ENCODE data around the gene KRT36.

KRT36 gene

GRCh38 chr17:41489531-41489930 lies at the start of gene KRT36:
TSS of gene KRT36 (minus strand) at chr17:41489910. CDS start at chr17:41489864, 46 bp downstream.
- no peak within 1 kb of the TSS for H3K4me3 ChIP-seq (ENCODE audit: low read length)
- H4K20me1 ChIP-seq (ENCODE audit: control insufficient read depth, insufficient read depth, low read depth, low read length): no peaks in the 10 kb centered on the region
- no peaks in the 10 kb centered on the region for H3F3A ChIP-seq (ENCODE audit: control insufficient read depth, insufficient read depth)
- H3K36me3 ChIP-seq (ENCODE audit: control insufficient read depth, low read length): no peaks in the 10 kb centered on the region
- H3K4me1 ChIP-seq (ENCODE audit: control insufficient read depth, low read length): no peaks in the 10 kb centered on the region
- TF ChIP-seq EZH2phosphoT487 (IDR thresholded peaks at IDR 0.05; ENCODE audit: borderline replicate concordance, low read length) (no peak), CTCF (IDR thresholded peaks at IDR 0.05; ENCODE audit: low read depth, low read length, poor library complexity, severe bottlenecking) (no peak)
- no peaks in the 10 kb centered on the region for H3K79me2 ChIP-seq (ENCODE audit: control insufficient read depth, low read length)
- H3K27ac ChIP-seq (ENCODE audit: low read depth, low read length): no peak within 1 kb of the TSS
- H3K4me2 ChIP-seq (ENCODE audit: low read length): no peak within 1 kb of the TSS
- H3K27me3 ChIP-seq (ENCODE audit: control insufficient read depth, low read length): no peaks in the 10 kb centered on the region
- no peaks in the 10 kb centered on the region for H3K9me3 ChIP-seq (ENCODE audit: control insufficient read depth, insufficient read depth, low read length)
- no peaks in the 10 kb centered on the region for H3K9me2 ChIP-seq (replicated peaks; ENCODE audit: control insufficient read depth, low read length)

- H3K27ac ChIP-seq (ENCODE audit: low read depth, low read length): no peak overlapping the region
- TF ChIP-seq EZH2phosphoT487 (IDR thresholded peaks at IDR 0.05; ENCODE audit: borderline replicate concordance, low read length): no peak
- no peak overlapping the region for H3K4me2 ChIP-seq (ENCODE audit: low read length)
- H3K4me1 ChIP-seq (ENCODE audit: control insufficient read depth, low read length): no peaks in the 10 kb centered on the region
- no peaks in the 10 kb centered on the region for H3K79me2 ChIP-seq (ENCODE audit: control insufficient read depth, low read length)
- no peaks in the 10 kb centered on the region for H3K36me3 ChIP-seq (ENCODE audit: control insufficient read depth, low read length)
- no peaks in the 10 kb centered on the region for H4K20me1 ChIP-seq (ENCODE audit: control insufficient read depth, insufficient read depth, low read depth, low read length)
- H3F3A ChIP-seq (ENCODE audit: control insufficient read depth, insufficient read depth): no peaks in the 10 kb centered on the region
- no peaks in the 10 kb centered on the region for H3K9me2 ChIP-seq (replicated peaks; ENCODE audit: control insufficient read depth, low read length)
- H3K4me3 ChIP-seq (ENCODE audit: low read length): no peak overlapping the region
- H3K27me3 ChIP-seq (ENCODE audit: control insufficient read depth, low read length): no peaks in the 10 kb centered on the region; the same call in 1 of the 2 replicates
- no peaks in the 10 kb centered on the region for H3K9me3 ChIP-seq (ENCODE audit: control insufficient read depth, insufficient read depth, low read length)
Observed at GRCh38 chr17:41539071-41539492, 49.4 kb upstream of the KRT36 start.

DNA sequence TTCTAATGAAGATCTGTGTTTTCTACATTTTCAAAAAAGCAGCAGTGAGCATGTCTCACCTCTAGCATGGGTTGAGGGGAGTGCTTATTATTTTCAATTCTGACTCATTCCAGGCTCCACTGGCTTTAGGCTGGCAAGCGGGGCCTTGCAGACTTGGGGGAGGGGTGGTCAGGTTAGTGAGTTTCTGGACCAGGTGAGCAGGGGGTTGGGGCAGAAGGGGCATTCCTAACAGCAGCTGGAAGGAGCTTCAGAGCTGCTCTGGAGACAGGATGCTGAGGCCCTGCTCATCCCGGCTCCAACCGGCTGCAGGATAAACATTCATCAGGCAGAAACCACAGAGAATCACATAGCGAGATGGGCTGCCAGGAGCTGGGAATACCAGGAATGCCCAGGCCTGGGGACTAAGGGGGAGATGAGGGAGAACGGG lies 48.9 kb upstream of the KRT36 start:
- no peaks in the 10 kb centered on the region for H3K36me3 ChIP-seq (ENCODE audit: control insufficient read depth, low read length)
- no peaks in the 10 kb centered on the region for H4K20me1 ChIP-seq (ENCODE audit: control insufficient read depth, insufficient read depth, low read depth, low read length)
- H3K9me3 ChIP-seq (ENCODE audit: control insufficient read depth, insufficient read depth, low read length): no peaks in the 10 kb centered on the region
- no peaks in the 10 kb centered on the region for H3K9me2 ChIP-seq (replicated peaks; ENCODE audit: control insufficient read depth, low read length)
- no peak overlapping the region for H3K4me3 ChIP-seq (ENCODE audit: low read length)
- no peaks in the 10 kb centered on the region; the same call in 1 of the 2 replicates for H3K27me3 ChIP-seq (ENCODE audit: control insufficient read depth, low read length)
- TF ChIP-seq CTCF (IDR thresholded peaks at IDR 0.05; ENCODE audit: low read depth, low read length, poor library complexity, severe bottlenecking) (no peak), EZH2phosphoT487 (IDR thresholded peaks at IDR 0.05; ENCODE audit: borderline replicate concordance, low read length) (no peak)
- H3K79me2 ChIP-seq (ENCODE audit: control insufficient read depth, low read length): no peaks in the 10 kb centered on the region
- no peak overlapping the region for H3K4me2 ChIP-seq (ENCODE audit: low read length)
- H3K4me1 ChIP-seq (ENCODE audit: control insufficient read depth, low read length): no peaks in the 10 kb centered on the region
- no peak overlapping the region for H3K27ac ChIP-seq (ENCODE audit: low read depth, low read length)
- no peaks in the 10 kb centered on the region for H3F3A ChIP-seq (ENCODE audit: control insufficient read depth, insufficient read depth)

DNA sequence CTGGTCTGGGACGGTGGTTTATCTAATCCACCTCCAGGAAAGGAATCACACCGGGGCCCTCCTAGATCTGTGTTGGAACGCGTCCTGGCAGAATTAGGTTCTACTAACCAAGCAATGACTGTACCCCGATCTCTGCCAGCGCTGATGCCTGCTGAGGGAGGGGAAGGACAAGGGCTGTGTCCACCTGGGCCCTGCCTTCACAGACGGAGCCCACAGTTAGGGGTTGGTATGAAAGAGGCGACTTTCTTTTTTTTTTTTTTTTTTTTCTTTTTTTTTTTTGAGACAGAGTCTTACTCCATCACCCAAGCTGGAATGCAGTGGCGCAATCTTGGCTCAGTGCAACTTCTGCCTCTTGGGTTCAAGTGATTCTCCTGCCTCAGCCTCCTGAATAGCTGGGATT lies 48.3 kb upstream of the KRT36 start:
- no peak overlapping the region for H3K4me3 ChIP-seq (ENCODE audit: low read length)
- no peaks in the 10 kb centered on the region for H3K9me3 ChIP-seq (ENCODE audit: control insufficient read depth, insufficient read depth, low read length)
- no peaks in the 10 kb centered on the region for H3K79me2 ChIP-seq (ENCODE audit: control insufficient read depth, low read length)
- no peaks in the 10 kb centered on the region for H3F3A ChIP-seq (ENCODE audit: control insufficient read depth, insufficient read depth)
- H3K27me3 ChIP-seq (ENCODE audit: control insufficient read depth, low read length): no peaks in the 10 kb centered on the region; the same call in 1 of the 2 replicates
- no peak overlapping the region for H3K27ac ChIP-seq (ENCODE audit: low read depth, low read length)
- TF ChIP-seq EZH2phosphoT487 (IDR thresholded peaks at IDR 0.05; ENCODE audit: borderline replicate concordance, low read length) (no peak), CTCF (IDR thresholded peaks at IDR 0.05; ENCODE audit: low read depth, low read length, poor library complexity, severe bottlenecking) (no peak)
- no peaks in the 10 kb centered on the region for H4K20me1 ChIP-seq (ENCODE audit: control insufficient read depth, insufficient read depth, low read depth, low read length)
- no peaks in the 10 kb centered on the region for H3K36me3 ChIP-seq (ENCODE audit: control insufficient read depth, low read length)
- H3K9me2 ChIP-seq (replicated peaks; ENCODE audit: control insufficient read depth, low read length): no peaks in the 10 kb centered on the region
- no peaks in the 10 kb centered on the region for H3K4me1 ChIP-seq (ENCODE audit: control insufficient read depth, low read length)
- no peak overlapping the region for H3K4me2 ChIP-seq (ENCODE audit: low read length)
